Panc1 (cell line): ENCODE measurements around the gene IQUB. TPM values are rescaled to one million over a fixed set of nuclear protein-coding genes. Genes with fewer than 3 reads are reported as not detected.
"Not testable (repeated sequence)": the region's sequence is repeated elsewhere in the genome, so short reads cannot be mapped to it uniquely, and the experiment has no call there.

ENCODE experiments used
- ATAC-seq: fragments of 200-7000 bp; cut with Tn5 transposase; 2 replicates; pipeline ENCODE4 v1.9.1; 2020; ENCODE audit warnings: mild to moderate bottlenecking, moderate library complexity
- BruUV-seq: library from RNA; stranded (reverse); fragments of 400-500 nt; replicated peaks from 2 replicates; lab custom pipeline; 2021; lab: Mats Ljungman, UMichigan
- CTCF ChIA-PET: fragments of 300-600 bp; sonication (Branson Sonifier 250); formaldehyde crosslinking; loops from one replicate; lab custom pipeline; 2022; ENCODE audit warnings: antibody characterized with exemption; lab: Charles Lee
- POLR2A ChIA-PET: fragments of 300-600 bp; sonication (Branson Sonifier 250); formaldehyde crosslinking; loops from one replicate; lab custom pipeline; 2022; ENCODE audit warnings: antibody characterized with exemption; lab: Charles Lee
- DNase-seq: peaks from one replicate; pipeline ENCODE4 v3.0.0-alpha.2; 2010; ENCODE audit warnings: low read depth, low spot score
- H3K27ac ChIP-seq: 2 replicates; pipeline ENCODE4 v1.5.1; 2011; ENCODE audit warnings: mild to moderate bottlenecking, low read length, inconsistent platforms
- H3K27me3 ChIP-seq: fragments of 200-500 bp; sonication (Bioruptor generic); 2 replicates; pipeline ENCODE4 v1.6.0; 2014; ENCODE audit warnings: low read length, inconsistent platforms; ENCODE audit not compliant: control insufficient read depth, insufficient read depth
- H3K36me3 ChIP-seq: fragments of 200-500 bp; sonication (Bioruptor generic); 2 replicates; pipeline ENCODE4 v1.5.1; 2014; ENCODE audit warnings: inconsistent platforms, mild to moderate bottlenecking, low read length, moderate library complexity; ENCODE audit not compliant: control insufficient read depth, insufficient read depth
- H3K4me1 ChIP-seq: 2 replicates; pipeline ENCODE4 v1.5.1; 2011; ENCODE audit warnings: inconsistent platforms, mild to moderate bottlenecking, low read length, moderate library complexity; ENCODE audit not compliant: control insufficient read depth, insufficient read depth
- H3K4me3 ChIP-seq, 2 experiments: 2 replicates each; pipeline ENCODE4 v1.5.1; 2011 to 2012; ENCODE audit warnings: low read depth in 2 of 2, low read length in 2 of 2, mild to moderate bottlenecking in 2 of 2, inconsistent platforms in 1 of 2, moderate library complexity in 1 of 2
- H3K9me3 ChIP-seq: fragments of 200-500 bp; sonication (Bioruptor generic); 2 replicates; pipeline ENCODE4 v1.5.1; 2014; ENCODE audit warnings: low read depth, mild to moderate bottlenecking, inconsistent platforms, low read length, moderate library complexity; ENCODE audit not compliant: control insufficient read depth, insufficient read depth
- CTCF ChIP-seq: fragments of 450-650 bp; IDR thresholded peaks from 2 replicates; pipeline ENCODE4 v1.5.1; 2017; ENCODE audit warnings: mild to moderate bottlenecking
- POLR2AphosphoS5 ChIP-seq: IDR thresholded peaks from 2 replicates; pipeline ENCODE4 v1.6.1; 2012; ENCODE audit warnings: mild to moderate bottlenecking, low read depth, low read length, moderate library complexity
- REST ChIP-seq, 2 experiments: IDR thresholded peaks; 2 replicates each; pipeline ENCODE4 v1.6.1; 2011 to 2012; ENCODE audit warnings: low read depth in 2 of 2, control low read depth in 1 of 2, low read length in 1 of 2, mild to moderate bottlenecking in 1 of 2, moderate library complexity in 1 of 2; ENCODE audit not compliant: insufficient read depth in 1 of 2
- SIN3A ChIP-seq: IDR thresholded peaks from 2 replicates; pipeline ENCODE4 v1.6.1; 2012; ENCODE audit warnings: low read depth, mild to moderate bottlenecking, low read length, moderate library complexity, borderline replicate concordance; ENCODE audit not compliant: insufficient read depth
- TCF7L2 ChIP-seq: IDR thresholded peaks from 2 replicates; pipeline ENCODE4 v1.6.1; 2011; ENCODE audit warnings: mild to moderate bottlenecking, low read depth, low read length, inconsistent platforms
- in situ Hi-C: cut with HindIII; loops from 2 replicates; pipeline ENCODE4 v1.10.0; 2016; ENCODE audit warnings: low sequenced_read_pairs, low pct_unique_long_range_greater_than_20kb
- intact Hi-C: fragments of 100-400 bp; cut with micrococcal nuclease; formaldehyde crosslinking; loops from one replicate; pipeline ENCODE4 v1.10.0; 2022; ENCODE audit not compliant: unreplicated experiment
- total RNA-seq: library from RNA; stranded (reverse); gene quantifications from one replicate; pipeline ENCODE4 v1.2.1, GENCODE V29; 2021; ENCODE audit not compliant: unreplicated experiment

The IQUB gene
- total RNA-seq, 1 experiment from 2014 or later: 0.59 TPM

GRCh38 chr7:123484199-123484598 lies 50.2 kb downstream of the IQUB start:
- ChIA-PET POLR2A (no interaction called here), CTCF (no interaction called here)
- Histone ChIP-seq H3K36me3 (no peaks in the 10 kb centered on the region), H3K4me1 (no peaks in the 10 kb centered on the region), H3K9me3 (no peaks in the 10 kb centered on the region), H3K27ac (no peak overlapping the region), H3K27me3 (no peaks in the 10 kb centered on the region), H3K4me3 (no peak overlapping the region)
- DNase-seq (no peak), ATAC-seq (no peak)
- BruUV-seq: no TSS peak
- in situ Hi-C loops (no loop called here), intact Hi-C loops (no loop called here)
- no peak for TF ChIP-seq CTCF
- no peak for TF ChIP-seq REST (IDR thresholded peaks at IDR 0.05; ENCODE audit: insufficient read depth in 1 of 2, low read depth in 2 of 2, low read length in 1 of 2)
- no peak for TF ChIP-seq POLR2AphosphoS5
- no peak for TF ChIP-seq TCF7L2
- no peak for TF ChIP-seq SIN3A

- ChIA-PET POLR2A (no interaction called here), CTCF (no interaction called here)
- H3K27me3 ChIP-seq: no peaks in the 10 kb centered on the region
- no peaks in the 10 kb centered on the region for H3K36me3 ChIP-seq
- BruUV-seq: no TSS peak
- H3K4me1 ChIP-seq: no peaks in the 10 kb centered on the region
- no peak for TF ChIP-seq CTCF
- no peak for TF ChIP-seq TCF7L2
- no peak for TF ChIP-seq REST (IDR thresholded peaks at IDR 0.05; ENCODE audit: insufficient read depth in 1 of 2, low read depth in 2 of 2, low read length in 1 of 2)
- no peak overlapping the region for H3K4me3 ChIP-seq
- H3K27ac ChIP-seq: no peak overlapping the region
- in situ Hi-C loops: no loop called here
- H3K9me3 ChIP-seq: no peaks in the 10 kb centered on the region
- no peak for DNase-seq
- no peak for ATAC-seq
- intact Hi-C loops: no loop called here
Measured at GRCh38 chr7:123480107-123480506, 54.3 kb downstream of the IQUB start.

GRCh38 chr7:123478056-123478455 lies 56.3 kb downstream of the IQUB start:
- BruUV-seq, H3K4me3 ChIP-seq, POLR2A ChIA-PET, H3K9me3 ChIP-seq, DNase-seq, H3K36me3 ChIP-seq, in situ Hi-C loops, CTCF ChIA-PET, intact Hi-C loops, H3K27me3 ChIP-seq, H3K27ac ChIP-seq, ATAC-seq, H3K4me1 ChIP-seq: not testable (repeated sequence)
